Activated naive CD4-positive, alpha-beta T cell treated with anti-CD3 and anti-CD28 coated beads, Interleukin-2, amount 50 U/mL, for 16 hours (primary cell): ENCODE measurements around the gene FGFR2.

Source experiments
- DNase-seq: peaks from one replicate; pipeline ENCODE4 v3.0.0-alpha.2; 2020

Gene FGFR2

DNA sequence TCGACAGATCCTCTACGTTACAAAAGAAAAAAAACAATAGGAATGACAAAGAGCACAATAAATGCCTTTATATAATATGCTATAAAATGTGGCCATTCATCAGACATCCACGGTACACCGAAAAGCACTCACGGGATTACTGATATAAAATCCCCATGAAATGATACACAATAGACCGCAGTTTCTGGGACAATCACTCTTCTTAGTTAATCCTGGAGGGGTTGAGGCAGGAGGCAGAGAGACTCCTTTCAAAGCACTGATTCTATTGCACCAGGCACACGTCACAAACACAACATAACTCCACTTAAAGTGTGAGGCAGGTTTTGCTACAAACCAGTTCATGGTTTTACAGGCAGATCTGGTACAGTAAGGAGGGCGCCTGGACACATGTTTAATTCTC is 113.8 kb downstream of the FGFR2 start:
- DNase-seq, result no peak

DNA sequence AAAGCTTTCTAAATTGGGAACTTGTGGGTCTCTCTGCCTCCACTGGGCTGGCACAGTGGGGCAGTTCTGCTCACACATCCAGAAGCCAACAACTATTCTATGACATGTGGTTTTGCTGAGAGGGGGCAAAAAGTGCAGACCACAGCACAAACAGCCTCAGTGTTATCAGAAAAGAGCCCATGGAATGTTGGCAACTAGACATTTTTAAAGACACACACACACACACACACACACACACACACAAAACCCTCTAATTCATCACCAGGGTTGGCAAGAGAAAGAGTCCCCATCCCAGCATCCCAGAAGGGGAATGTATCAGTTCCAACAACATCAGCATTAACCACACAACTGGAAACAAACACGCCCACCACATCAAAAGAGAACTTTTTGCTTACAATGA is 117.1 kb downstream of the FGFR2 start:
- DNase-seq, result no peak

DNA sequence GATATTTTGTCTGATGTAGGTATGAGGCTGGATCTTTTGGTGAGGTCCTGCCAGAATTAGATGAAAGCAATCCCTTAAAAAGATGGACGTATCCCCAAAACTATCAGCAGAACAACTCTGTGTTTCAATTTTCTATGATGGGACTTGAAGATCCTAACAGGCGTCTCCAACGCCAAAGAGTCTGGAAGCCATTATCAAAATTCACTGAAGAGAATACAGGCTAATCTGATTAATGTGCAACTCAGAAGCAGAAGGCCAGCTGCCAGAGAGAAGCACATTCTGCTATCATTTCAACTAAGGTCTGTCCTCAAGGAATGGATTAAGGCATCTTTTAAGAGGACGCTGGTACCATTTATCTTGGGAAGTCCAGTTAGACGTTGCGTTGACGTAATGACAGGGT is 119.7 kb downstream of the FGFR2 start:
- no peak for DNase-seq

DNA sequence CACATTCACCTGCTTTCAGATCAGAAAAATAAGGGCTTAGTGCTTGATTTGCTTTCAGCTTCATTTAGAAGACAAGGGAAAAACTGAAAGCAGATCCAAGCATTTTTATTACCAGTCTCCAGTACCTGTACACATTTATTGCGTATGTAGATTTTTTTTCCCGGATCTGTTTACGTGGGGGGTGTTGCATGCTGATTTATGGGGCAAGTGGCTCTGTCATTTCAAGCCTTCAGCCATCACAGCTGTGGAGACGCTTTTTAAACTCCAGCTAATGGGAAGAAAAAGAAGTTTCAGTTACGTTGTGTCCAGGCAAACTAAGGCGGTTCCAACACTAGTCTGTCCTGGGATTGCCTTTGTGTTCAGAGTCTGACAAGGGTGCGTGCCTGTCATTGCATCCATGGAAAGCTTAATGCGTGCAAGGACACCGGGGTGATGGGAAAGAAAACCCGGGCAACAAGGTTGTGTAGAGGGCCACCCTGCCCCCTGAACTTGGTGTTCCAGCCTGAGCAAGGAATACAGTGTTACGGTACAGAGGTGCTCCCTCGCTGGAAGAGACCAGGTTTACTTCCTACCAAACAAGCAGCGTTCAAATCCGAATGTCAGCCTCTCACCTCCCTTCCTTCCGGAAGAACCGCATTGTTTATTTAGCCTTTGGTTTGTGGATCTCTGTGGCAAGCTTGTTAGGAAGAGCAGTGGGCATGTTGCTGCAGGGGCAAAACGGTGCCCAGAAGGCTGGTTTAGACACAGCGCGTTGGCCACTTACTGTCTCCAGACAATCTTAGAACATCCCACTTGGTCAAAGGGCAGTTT is 128.2 kb downstream of the FGFR2 start:
- no peak for DNase-seq

DNA sequence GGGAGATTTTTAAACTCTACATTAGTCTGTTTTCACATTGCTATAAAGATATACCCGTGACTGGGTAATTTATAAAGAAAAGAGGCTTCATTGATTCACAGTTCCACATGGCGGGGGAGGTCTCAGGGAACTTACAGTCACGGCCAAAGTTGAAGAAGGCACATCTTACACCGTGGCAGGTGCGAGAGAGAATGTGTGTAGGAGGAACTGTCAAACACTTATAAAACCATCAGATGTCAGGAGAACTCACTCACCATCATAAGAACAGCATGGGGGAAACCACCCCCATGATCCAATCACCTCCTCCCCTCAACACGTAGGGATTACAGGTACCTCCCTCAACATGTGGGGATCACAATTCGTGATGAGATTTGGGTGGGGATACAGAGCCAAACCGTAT is 129.5 kb downstream of the FGFR2 start:
- DNase-seq, result no peak

DNA sequence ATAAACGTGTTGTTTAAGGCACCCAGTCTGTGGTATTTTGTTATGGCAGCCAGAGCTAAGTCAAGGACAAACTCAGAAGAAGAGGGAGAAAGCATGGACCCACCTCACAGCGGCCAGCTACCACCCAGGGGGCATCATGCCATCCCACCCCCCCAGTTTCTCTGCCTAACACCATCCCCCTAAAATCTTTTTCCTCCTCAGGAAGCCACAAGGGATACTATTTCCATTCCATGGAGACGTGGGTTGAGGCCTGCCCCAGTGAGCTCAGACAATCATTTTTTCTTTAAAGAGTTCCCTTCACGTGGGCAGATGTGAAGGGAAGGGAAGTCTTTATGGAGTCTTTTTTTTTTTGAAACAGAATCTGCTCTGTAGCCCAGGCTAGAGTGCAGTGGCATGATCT is 131.8 kb downstream of the FGFR2 start:
- DNase-seq, result no peak

DNA sequence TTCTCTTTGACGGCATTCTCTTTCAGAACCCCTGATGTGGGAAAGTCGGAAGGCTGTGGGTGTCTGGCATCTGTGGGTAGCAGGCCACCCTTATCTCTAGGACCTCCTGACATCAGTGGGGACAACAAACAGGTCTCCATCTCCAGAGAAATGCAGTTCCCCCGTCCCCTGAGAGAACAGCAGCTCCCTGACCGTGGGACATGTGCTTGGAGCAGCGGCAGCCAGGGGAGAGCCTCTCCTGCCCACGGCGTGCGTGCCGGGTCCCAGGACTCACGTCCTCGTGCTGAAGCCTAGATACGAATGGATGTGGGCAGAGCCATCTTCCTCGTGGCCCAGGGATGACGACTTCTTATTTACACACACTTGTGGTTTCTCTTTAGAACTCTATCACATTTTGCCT is 133.0 kb downstream of the FGFR2 start:
- no peak for DNase-seq

DNA sequence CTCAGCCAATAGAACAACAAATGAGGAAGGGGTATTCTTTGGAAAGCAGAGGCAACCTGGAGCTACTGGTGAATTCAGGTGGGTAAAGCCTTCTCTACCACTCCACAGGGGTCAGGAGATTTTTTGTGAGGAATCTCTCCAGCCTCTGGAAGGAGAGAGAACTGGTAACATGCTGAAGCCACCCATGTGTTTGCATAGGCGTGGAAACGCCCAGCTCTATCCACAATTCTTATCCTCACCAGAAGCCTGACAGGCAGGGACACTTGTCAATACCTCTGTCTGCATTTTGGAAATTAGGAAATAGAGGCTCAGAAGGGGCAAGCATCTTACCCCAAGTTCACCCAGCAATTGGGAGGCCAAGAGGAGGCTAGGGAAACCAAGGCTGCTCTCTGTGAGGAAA is 133.7 kb downstream of the FGFR2 start:
- DNase-seq, result no peak

DNA sequence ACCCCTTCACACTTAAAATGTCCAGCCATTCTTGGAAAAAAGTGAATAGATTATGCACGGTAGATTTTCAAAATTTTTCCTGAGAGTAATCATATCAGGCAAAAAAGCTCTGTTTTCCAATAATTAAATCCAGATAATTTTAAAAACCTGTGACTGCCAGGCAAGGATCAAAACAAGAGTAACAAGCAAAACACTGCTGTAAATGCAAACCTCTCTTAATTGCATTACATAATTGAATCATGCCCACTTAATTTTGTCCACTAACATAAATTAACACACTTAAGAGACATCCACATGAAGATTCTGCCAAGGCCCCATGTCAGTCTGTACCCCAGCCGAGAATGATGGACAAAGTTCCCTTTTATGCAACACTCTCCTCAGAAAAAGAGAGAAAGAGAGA is 135.3 kb downstream of the FGFR2 start:
- DNase-seq, result no peak

DNA sequence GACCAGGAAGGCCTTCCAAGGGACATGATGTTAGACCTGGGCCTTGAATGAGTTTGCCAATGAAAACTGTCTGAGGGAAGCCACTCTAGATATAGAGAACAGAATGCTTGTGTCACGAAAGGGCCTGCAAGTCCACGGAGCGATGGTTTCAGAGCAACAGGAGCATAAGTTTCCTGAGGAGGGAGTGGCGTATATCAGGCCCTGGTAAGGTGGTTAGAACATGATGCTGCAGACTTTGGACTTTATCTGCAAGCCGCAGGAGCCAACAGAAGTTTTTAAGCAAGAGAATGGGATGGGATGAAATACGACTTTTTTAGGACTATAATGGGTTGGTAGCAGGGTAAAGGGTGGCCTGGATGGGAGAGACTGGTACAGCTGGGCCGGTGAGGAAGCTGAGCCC is 136.0 kb downstream of the FGFR2 start:
- no peak for DNase-seq

DNA sequence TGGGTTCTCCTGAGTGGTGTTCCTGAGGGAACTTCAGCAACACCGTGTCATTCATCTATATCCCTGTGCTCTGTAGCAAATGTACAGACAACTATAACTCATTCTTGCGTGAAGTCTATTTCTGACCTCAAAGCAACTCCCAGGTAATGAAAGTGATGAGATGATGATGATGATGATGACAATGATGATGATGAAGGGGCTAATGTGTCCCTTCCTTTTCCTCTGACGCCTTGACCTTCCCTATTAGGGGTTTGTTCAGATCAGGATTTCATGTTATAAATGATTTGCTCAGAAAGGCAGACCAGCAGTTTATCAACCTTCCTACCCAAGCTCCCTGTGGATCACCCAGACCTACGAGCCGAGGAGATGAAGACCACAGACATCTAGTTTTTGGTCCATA is 136.9 kb downstream of the FGFR2 start:
- no peak for DNase-seq

DNA sequence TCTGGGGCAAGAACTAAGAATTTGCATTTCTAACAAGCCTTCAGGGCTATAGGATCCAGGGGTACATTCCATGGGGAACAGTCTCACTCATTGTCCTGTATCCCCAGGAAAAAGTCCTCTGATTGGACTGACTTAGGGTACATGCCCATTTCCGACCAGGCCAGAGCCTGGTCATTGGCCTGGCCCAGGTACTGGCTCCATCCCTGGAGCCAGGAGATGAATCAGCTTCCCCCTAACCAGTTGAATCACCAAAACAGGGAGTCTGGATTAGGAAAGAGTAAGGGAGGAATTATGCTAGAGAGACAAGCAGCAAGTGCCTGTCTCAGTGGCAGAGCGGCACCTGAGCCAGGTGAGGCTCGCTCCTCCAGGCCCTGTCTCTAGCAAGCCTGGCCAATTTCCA is 137.5 kb downstream of the FGFR2 start:
- DNase-seq, result no peak

DNA sequence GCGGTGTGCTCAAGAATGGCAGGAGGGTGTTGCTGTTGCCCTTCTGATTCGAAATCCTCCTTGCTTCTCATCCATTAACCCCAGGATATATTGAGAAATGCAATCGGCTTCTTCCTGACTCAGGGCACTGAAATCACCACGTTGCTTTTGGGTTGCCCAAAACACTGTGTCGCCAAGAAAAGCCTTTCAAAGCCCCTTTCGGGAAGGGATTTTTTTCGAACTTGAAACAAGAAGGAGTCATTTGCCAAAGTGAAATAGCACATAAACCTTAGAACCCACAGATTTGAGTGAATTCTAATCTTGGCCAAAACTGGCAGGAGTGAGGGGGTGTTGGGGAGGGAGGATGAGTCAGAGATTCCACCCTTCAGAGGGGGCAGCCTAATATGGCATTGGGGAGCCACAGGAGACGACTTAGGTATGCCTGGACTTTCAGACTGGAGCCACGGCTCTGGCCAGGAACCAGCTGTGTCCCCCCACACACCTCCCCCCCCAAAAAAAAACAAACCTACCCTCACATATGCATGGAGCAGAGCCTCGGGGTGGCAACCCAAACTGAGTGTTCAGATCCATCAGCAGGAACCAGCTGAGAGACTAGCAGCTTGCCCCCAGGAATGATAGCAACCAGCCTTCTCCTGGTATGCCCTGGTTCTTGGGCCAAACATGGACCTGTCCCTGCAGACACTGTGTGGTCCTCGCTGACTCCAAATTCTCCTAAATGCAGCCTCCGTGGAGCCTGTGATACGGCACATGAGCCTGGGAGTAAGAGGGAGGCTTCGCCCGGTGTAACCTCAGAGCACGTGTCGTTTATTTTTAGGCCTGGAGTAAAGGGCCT is 138.4 kb downstream of the FGFR2 start:
- DNase-seq, result no peak

DNA sequence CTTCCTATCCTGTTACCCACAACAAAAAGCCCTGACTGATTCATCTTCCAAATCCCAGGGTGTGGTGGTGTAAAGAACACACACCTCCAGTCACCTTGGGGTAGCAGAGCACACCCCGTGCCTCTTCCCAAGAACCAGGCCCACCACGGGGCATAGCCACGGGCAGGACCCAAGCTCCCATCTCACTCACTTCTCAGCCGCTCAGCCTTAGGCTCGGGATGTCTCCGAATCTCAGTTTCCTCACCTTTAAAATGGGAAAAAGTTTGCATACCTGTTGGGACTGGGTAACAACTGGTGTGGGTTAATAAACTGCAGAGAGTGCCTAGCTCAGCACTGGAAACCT is 139.0 kb downstream of the FGFR2 start:
- no peak for DNase-seq

DNA sequence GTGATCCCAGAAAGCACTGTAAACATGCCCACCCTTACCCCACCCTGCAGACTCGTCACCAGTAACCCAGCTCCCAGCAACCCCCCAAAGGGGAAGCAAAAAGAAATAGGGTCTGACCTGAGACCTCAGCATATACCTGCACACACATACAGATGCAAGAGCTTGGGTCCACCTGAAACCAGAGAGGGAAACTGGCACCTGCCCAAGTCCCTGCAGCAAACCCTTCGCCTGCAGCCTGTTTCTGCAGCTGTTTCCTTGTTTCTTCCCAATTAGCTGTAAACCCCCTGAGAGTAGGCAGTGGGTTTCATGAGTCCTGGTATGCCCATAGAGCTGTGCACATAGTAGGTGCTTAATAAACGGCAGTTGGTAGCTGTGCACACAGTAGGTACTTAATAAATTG is 140.5 kb downstream of the FGFR2 start:
- DNase-seq, result no peak

DNA sequence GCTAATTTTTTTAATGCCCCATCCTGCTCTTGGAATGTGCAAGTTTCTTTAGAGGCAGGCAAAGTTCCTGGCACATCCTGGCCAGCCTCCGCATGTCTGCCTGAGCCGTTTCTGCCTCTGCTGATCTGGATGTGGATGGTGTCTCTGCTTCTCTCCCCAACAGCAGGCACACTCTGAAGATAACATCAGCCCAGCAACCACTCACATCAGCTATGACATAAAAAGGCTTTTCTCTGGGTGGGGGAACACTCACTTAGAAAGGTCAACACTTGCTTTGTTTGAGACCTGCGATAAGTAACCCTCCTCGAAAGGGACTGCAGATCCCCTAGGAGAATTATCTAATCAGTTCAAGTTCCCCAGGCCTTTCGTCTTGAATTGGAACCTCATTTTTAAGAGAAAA is 142.9 kb downstream of the FGFR2 start:
- DNase-seq, result no peak

DNA sequence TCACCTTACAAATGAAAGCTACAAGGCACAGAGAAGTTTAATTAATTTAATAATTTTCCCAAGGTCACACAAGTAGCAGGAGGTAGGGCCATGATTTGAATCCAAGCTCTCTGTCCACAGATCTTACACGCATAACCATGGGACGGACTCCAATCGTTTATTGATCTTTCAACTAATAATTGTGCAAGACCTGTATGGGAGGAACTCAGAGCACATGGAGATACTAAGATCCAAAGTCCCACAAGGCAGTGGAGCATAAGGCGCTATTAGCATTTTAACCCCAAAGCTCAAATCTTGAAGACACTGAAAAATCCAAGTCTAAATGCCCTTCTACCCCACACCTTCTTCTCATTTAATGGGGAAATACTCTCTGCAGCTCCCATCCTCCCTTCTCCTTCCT is 143.5 kb downstream of the FGFR2 start:
- DNase-seq, result no peak

DNA sequence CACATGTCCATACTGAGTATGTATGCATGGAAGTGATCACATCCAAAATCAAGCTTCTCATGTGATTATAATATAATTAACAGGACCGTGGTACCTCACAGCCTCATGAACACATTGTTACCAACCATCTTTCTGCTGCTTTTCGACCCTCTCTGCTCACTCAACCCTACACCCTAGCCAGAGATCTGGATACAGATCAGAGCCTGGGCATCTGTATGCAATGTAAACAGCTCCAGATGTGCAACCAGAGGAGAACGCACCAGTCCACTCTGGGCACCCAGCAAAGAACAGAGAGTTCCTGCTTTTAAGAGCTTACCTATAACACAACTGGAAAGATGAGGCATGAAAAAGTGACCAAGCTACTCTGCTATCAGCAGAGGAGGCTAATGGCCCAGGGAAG is 145.1 kb downstream of the FGFR2 start:
- DNase-seq, result no peak

DNA sequence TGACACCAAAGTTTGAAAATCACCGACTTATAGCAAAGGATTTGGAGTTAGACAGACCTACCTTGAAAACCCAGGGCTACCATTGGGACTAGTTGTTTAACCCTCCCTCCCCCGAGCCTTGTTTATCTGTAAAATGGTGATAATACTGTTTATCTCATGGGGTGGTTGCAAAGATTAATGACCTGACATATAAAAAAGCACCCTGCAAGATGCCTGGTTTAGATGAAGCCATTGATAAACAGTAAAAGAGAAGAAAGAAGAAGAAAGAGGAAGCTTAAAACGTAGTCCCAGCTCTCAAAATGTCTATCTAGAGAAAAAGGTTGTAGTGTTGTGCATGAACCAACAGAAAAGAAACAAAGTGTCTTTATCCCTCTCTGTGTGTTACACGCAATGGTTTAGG is 145.7 kb downstream of the FGFR2 start:
- no peak for DNase-seq

DNA sequence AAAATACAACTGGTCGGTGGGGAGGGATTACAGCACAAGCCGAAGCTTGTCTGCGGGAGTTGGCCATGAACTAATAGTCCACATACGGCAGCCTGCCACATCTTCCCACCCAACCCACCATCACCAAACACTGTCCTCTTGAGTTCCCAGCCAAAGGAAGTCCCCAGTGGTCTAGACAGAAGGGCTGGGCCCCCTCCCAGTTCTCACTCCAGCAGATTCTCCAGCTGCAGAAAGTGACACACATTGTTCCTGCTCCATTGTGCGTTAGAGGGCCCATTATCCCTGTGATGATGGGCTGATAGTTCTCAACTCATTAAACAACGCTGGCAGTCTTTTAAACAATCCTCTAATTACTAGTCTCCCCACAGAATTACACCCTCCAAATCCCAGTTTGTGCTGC is 148.0 kb downstream of the FGFR2 start:
- DNase-seq, result no peak

DNA sequence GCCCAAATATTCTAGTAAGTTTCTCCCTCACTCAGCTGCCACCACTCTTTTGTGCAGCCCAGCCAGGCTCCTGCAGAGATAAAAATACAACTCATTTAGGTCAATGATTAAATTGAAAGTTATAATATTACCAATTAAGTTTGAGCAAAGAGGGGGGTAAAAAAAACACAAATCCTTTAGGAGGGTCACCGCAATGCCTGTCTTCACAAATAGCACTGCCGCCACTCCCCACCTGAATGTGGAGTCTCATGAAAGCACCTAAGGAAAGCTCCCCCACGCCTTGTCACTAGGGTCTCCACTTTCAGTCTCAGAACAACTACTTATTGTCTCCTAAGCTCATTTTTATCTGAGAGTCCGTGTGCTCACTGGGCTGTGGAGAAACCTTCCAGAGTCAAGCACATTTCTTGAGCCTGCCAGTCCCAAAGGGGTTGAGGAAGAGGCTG is 148.7 kb downstream of the FGFR2 start:
- DNase-seq, result no peak

DNA sequence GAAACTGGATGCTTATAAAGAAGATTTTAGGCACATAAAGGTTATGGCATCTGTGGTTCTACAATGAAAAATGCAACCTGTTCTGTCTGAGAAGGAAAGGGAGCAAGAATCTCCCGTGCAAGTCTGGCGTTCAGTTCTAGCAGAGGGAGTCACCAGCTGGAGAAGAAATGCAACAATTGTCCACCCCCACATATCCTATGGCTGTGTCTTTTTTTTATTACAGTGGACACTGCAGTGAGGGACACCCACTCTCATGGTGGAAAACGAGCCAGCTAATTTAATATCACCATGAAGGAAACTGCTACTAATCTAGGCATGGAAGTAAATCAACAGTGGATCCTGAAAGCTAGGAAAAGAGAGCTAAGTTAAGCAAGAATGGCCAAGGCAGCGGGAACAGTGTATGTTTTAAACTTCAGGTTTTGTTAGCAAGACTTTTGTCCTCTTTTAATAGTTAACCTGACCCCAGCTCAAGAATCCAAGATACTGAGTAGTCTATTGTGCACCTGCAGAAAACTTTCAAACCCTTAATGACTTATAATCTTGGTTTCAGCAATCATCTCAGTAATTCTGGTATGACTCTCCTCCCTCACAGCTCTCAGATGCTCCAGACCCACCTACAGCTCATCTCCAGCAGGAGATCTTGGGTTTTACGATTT is 149.3 kb downstream of the FGFR2 start:
- no peak for DNase-seq

DNA sequence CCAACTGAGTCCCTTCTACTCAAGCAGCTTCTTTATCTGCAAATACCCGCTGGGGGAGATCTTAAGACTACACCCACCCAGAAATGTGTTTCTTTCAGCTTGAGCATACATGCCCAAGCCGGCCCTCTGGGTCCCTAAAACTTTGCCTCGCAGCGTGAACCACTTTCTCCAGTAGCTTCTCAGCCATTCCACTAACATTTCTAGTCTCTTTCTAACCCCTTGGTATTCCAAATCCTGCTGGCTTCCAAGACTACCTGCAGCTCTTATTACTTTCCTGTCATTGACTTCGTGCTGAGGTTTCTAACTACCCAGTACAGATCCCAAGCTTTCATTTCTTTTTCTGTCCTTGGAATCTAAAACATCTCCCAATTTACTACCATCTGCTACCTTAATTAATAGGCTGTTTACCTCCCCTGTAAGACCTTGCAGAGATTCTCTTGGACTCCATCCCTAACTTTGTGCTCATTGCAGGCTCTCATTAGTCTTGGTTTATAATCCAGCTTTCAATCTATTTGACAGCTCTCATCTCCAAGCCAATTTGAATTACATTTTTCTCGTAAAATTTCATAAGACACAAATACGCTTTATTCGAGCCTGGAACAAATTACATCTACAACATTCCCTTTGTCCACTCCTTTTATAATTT is 153.6 kb downstream of the FGFR2 start:
- DNase-seq, result no peak
